Naive thymus-derived CD4-positive, alpha-beta T cell (primary cell): Measurements from ENCODE around the gene DNPH1. TPM values are rescaled to one million over a fixed set of nuclear protein-coding genes. Genes with fewer than 3 reads are reported as not detected.
A peak's percentile ranks its signal among the peaks of the same experiment; 100 is the strongest.

Source experiments
- ATAC-seq: fragments of 150-1000 bp; cut with Tn5 transposase; 2 replicates; pipeline ENCODE4 v1.10.0; 2021; ENCODE audit warnings: mild to moderate bottlenecking, moderate library complexity
- CTCF ChIA-PET: fragments of 350-600 bp; sonication (Branson Sonifier 250); formaldehyde crosslinking; loops from one replicate; lab custom pipeline; 2021; ENCODE audit warnings: antibody characterized with exemption; lab: Charles Lee
- POLR2A ChIA-PET: fragments of 350-600 bp; sonication (Branson Sonifier 250); formaldehyde crosslinking; loops from one replicate; lab custom pipeline; 2021; ENCODE audit warnings: antibody characterized with exemption, inconsistent platforms; lab: Charles Lee
- DNase-seq, 9 donors: peaks; one replicate each; pipeline versions ENCODE4 v3.0.0 to v3.0.0-alpha.2; 2020 to 2022; ENCODE audit warnings: mixed read lengths in 1 of 9
- H3K27ac ChIP-seq: one replicate; pipeline ENCODE4 v1.7.0; 2013; ENCODE audit warnings: mild to moderate bottlenecking, low read depth, low read length, moderate library complexity
- H3K27me3 ChIP-seq, 2 donors: one replicate each; pipeline ENCODE4 v1.7.0; 2013; ENCODE audit warnings: low read length in 2 of 2, mild to moderate bottlenecking in 2 of 2, moderate library complexity in 2 of 2; ENCODE audit not compliant: control insufficient read depth in 2 of 2, insufficient read depth in 2 of 2
- H3K36me3 ChIP-seq, 3 experiments: 1 replicate in 2 of 3; 2 replicates in 1 of 3; pipeline ENCODE4 v1.7.0; 2013; ENCODE audit warnings: low read length in 3 of 3, mild to moderate bottlenecking in 3 of 3, moderate library complexity in 1 of 3; ENCODE audit not compliant: insufficient read depth in 3 of 3, control insufficient read depth in 2 of 3
- H3K4me1 ChIP-seq, 2 donors: one replicate each; pipeline ENCODE4 v1.7.0; 2013; ENCODE audit warnings: low read length in 2 of 2, mild to moderate bottlenecking in 2 of 2, moderate library complexity in 1 of 2; ENCODE audit not compliant: control insufficient read depth in 2 of 2, insufficient read depth in 2 of 2
- H3K4me3 ChIP-seq: 2 replicates; pipeline ENCODE4 v1.7.0; 2013; ENCODE audit warnings: mild to moderate bottlenecking, low read length
- H3K9me3 ChIP-seq, 3 experiments: 1 replicate in 2 of 3; 2 replicates in 1 of 3; pipeline ENCODE4 v1.7.0; 2013; ENCODE audit warnings: low read length in 3 of 3; ENCODE audit not compliant: control insufficient read depth in 2 of 3
- H3K27ac Mint-ChIP-seq, 9 donors: one replicate each; pipeline ENCODE4 v1.8.0; 2020 to 2022; ENCODE audit warnings: mixed read lengths in 9 of 9, mild to moderate bottlenecking in 8 of 9, moderate library complexity in 5 of 9, inconsistent platforms in 2 of 9
- H3K27me3 Mint-ChIP-seq, 5 donors: one replicate each; pipeline ENCODE4 v1.8.0; 2021 to 2022; ENCODE audit warnings: mixed read lengths in 5 of 5, mild to moderate bottlenecking in 1 of 5
- H3K36me3 Mint-ChIP-seq, 5 donors: one replicate each; pipeline ENCODE4 v1.8.0; 2020 to 2022; ENCODE audit warnings: mixed read lengths in 5 of 5, mild to moderate bottlenecking in 3 of 5, inconsistent platforms in 1 of 5
- H3K4me1 Mint-ChIP-seq, 7 donors: one replicate each; pipeline ENCODE4 v1.8.0; 2020 to 2022; ENCODE audit warnings: mixed read lengths in 7 of 7, mild to moderate bottlenecking in 3 of 7, inconsistent platforms in 1 of 7
- H3K4me3 Mint-ChIP-seq, 10 donors: one replicate each; pipeline ENCODE4 v1.8.0; 2020 to 2022; ENCODE audit warnings: mild to moderate bottlenecking in 10 of 10, mixed read lengths in 10 of 10, moderate library complexity in 6 of 10, inconsistent platforms in 2 of 10
- H3K9me3 Mint-ChIP-seq, 11 donors: one replicate each; pipeline ENCODE4 v1.8.0; 2020 to 2022; ENCODE audit warnings: mixed read lengths in 11 of 11, mild to moderate bottlenecking in 4 of 11, inconsistent platforms in 1 of 11, moderate library complexity in 1 of 11
- intact Hi-C, 2 donors: fragments of 100-400 bp; cut with micrococcal nuclease; formaldehyde crosslinking; loops; one replicate each; pipeline ENCODE4 v1.15.1; 2023
- polyA plus RNA-seq, 2 donors: library from polyadenylated mRNA; unstranded; fragments of 300-500 nt; fragmentation: Illumina TruSeq; gene quantifications; one replicate each; pipeline ENCODE4 v1.2.3, GENCODE V29; 2021
- total RNA-seq, 6 experiments: library from RNA in 5 of 6; stranded (reverse) in 5 of 6; gene quantifications; 1 replicate in 5 of 6; 2 replicates in 1 of 6; pipeline ENCODE4 v1.2.3 and lab custom pipeline; 2021 to 2026

DNPH1 gene
- total and polyA plus RNA-seq, 7 experiments from 2014 or later: 25.4 to 141 (median 36.4) TPM

GRCh38 chr6:43185391-43185985 is 43.8 kb downstream of the DNPH1 start:
- Histone ChIP-seq H3K27ac (peak overlapping the region; percentile 87), H3K4me1 (peaks cover 34 to 51% of the 10 kb centered on the region in 2 donors), H3K36me3 (peaks cover 12 to 50% (median 16%) of the 10 kb centered on the region in 3 experiments), H3K27me3 (no peaks in the 10 kb centered on the region), H3K4me3 (no peak overlapping the region), H3K9me3 (no peaks in the 10 kb centered on the region)
- POLR2A ChIA-PET: interaction anchor here (0.6 to 2.5 kb wide), 9 partner anchors 10 to 201 kb away, joined by 3 to 13 read pairs (median 4); partner anchors contain the start of genes PPP2R5D and SRF
- Mint-ChIP-seq H3K9me3 (no peaks in the 10 kb centered on the region), H3K27ac (peak overlapping the region; percentile 62 to 97 (median 75)), H3K4me3 (peak overlapping the region; percentile 52 to 97 (median 80)), H3K36me3 (peaks cover 0 to 34% (median 26%) of the 10 kb centered on the region in 5 donors), H3K27me3 (no peaks in the 10 kb centered on the region), H3K4me1 (peaks cover 48 to 82% (median 72%) of the 10 kb centered on the region in 7 donors)
- intact Hi-C loops: loop anchor here in 1 of 2 donors (2.0 to 5.0 kb wide), 2 partner anchors 15 to 1208 kb away; partner anchors contain the start of gene SRF
- ATAC-seq: peak; percentile 44
- CTCF ChIA-PET: interaction anchor here (1.6 to 1.7 kb wide), 2 partner anchors 27 to 45 kb away, joined by 4 to 5 read pairs; no protein-coding TSS in a partner anchor
- DNase-seq: peak in 7 of 9 donors; percentile 48 to 73 (median 68)

GRCh38 chr6:43184268-43184985 is 44.9 kb downstream of the DNPH1 start:
- Histone ChIP-seq H3K4me3 (no peak overlapping the region), H3K9me3 (no peaks in the 10 kb centered on the region), H3K36me3 (peaks cover 12 to 47% (median 16%) of the 10 kb centered on the region in 3 experiments), H3K4me1 (peaks cover 34 to 51% of the 10 kb centered on the region in 2 donors), H3K27ac (peak overlapping the region; percentile 87), H3K27me3 (no peaks in the 10 kb centered on the region)
- intact Hi-C loops: loop anchor here in 1 of 2 donors (2.0 kb wide), 1 partner anchor 14 kb away; the partner anchor contains the start of gene SRF
- no peak for ATAC-seq
- Mint-ChIP-seq H3K4me1 (peaks cover 43 to 76% (median 65%) of the 10 kb centered on the region in 7 donors), H3K27me3 (no peaks in the 10 kb centered on the region), H3K27ac (peak overlapping the region; percentile 19 to 97 (median 85)), H3K4me3 (peak overlapping the region; percentile 26 to 97 (median 82)), H3K9me3 (no peaks in the 10 kb centered on the region), H3K36me3 (peaks cover 0 to 29% (median 26%) of the 10 kb centered on the region in 5 donors)
- POLR2A ChIA-PET: interaction anchor here (0.8 to 2.5 kb wide), 6 partner anchors 10 to 200 kb away, joined by 4 to 13 read pairs (median 4); partner anchors contain the start of genes PPP2R5D and SRF
- DNase-seq: no peak
- CTCF ChIA-PET: interaction anchor here (1.7 kb wide), 1 partner anchor 46 kb away, joined by 4 read pairs; no protein-coding TSS in a partner anchor

GRCh38 chr6:43183441-43183840 is 45.8 kb downstream of the DNPH1 start:
- Mint-ChIP-seq H3K27me3 (no peaks in the 10 kb centered on the region), H3K4me1 (peaks cover 43 to 72% (median 61%) of the 10 kb centered on the region in 7 donors), H3K27ac (peak overlapping the region; percentile 86 to 97 (median 94)), H3K9me3 (no peaks in the 10 kb centered on the region), H3K4me3 (peak overlapping the region; percentile 88 to 99 (median 93)), H3K36me3 (peaks cover 0 to 29% (median 27%) of the 10 kb centered on the region in 5 donors)
- peaks cover 12 to 53% (median 21%) of the 10 kb centered on the region in 3 experiments for H3K36me3 ChIP-seq
- POLR2A ChIA-PET: interaction anchor here (1.9 kb wide), 3 partner anchors 11 to 199 kb away, joined by 4 to 21 read pairs (median 5); partner anchors contain the start of genes PPP2R5D and SRF
- H3K27ac ChIP-seq: peak overlapping the region; percentile 87
- CTCF ChIA-PET: no interaction called here
- ATAC-seq (no peak), DNase-seq (no peak)
- H3K4me3 ChIP-seq: no peak overlapping the region
- H3K27me3 ChIP-seq: no peaks in the 10 kb centered on the region
- intact Hi-C loops: loop anchor here in 1 of 2 donors (2.0 kb wide), 1 partner anchor 41 kb away; no protein-coding TSS in a partner anchor
- peaks cover 34 to 51% of the 10 kb centered on the region in 2 donors for H3K4me1 ChIP-seq
- H3K9me3 ChIP-seq: no peaks in the 10 kb centered on the region

- no peaks in the 10 kb centered on the region for H3K9me3 ChIP-seq
- H3K4me3 ChIP-seq: peak within 1 kb of the TSS; percentile 81
- ATAC-seq (peak; percentile 98), DNase-seq (peak; percentile 71 to 88 (median 75))
- ChIA-PET CTCF (interaction anchor here (0.6 to 0.9 kb wide), 4 partner anchors 9 to 335 kb away, joined by 3 read pairs; no protein-coding TSS in a partner anchor), POLR2A (interaction anchor here (0.6 to 1.9 kb wide), 7 partner anchors 10 to 292 kb away, joined by 3 to 21 read pairs (median 5); partner anchors contain the start of genes PPP2R5D and SRF)
- peaks cover 0 to 30% (median 26%) of the 10 kb centered on the region in 5 donors for H3K36me3 Mint-ChIP-seq
- peaks cover 43 to 60% (median 57%) of the 10 kb centered on the region in 7 donors for H3K4me1 Mint-ChIP-seq
- H3K4me3 Mint-ChIP-seq: peak within 1 kb of the TSS; percentile 88 to 99 (median 93)
- intact Hi-C loops: loop anchor here (1.0 to 2.0 kb wide), 4 partner anchors 8 to 245 kb away; partner anchors contain the start of gene ABCC10 (in 1 of the 2)
- peak within 1 kb of the TSS; percentile 87 for H3K27ac ChIP-seq
- H3K4me1 ChIP-seq: peaks cover 34 to 51% of the 10 kb centered on the region in 2 donors
- H3K36me3 ChIP-seq: peaks cover 5 to 52% (median 16%) of the 10 kb centered on the region in 3 experiments
- H3K27me3 ChIP-seq: no peaks in the 10 kb centered on the region
- no peaks in the 10 kb centered on the region for H3K9me3 Mint-ChIP-seq
- peak within 1 kb of the TSS; percentile 86 to 97 (median 94) for H3K27ac Mint-ChIP-seq
- no peaks in the 10 kb centered on the region for H3K27me3 Mint-ChIP-seq
These were observed 47.1 kb downstream of the DNPH1 start, which contains the start of gene CUL9 for GRCh38 chr6:43181942-43182860. Gene CUL9 (plus strand): TSS chr6:43182196. CDS start chr6:43184311, 2,115 bp downstream.

- DNase-seq: no peak
- peaks cover 0 to 30% (median 25%) of the 10 kb centered on the region in 5 donors for H3K36me3 Mint-ChIP-seq
- intact Hi-C loops: no loop called here
These were observed 47.7 kb downstream of the DNPH1 start for GRCh38 chr6:43181621-43181941.

More at GRCh38 chr6:43181621-43181941, 47.7 kb downstream of the DNPH1 start:
- POLR2A ChIA-PET: interaction anchor here (1.2 to 1.9 kb wide), 4 partner anchors 9 to 197 kb away, joined by 5 to 21 read pairs (median 7); partner anchors contain the start of genes PPP2R5D and SRF
- H3K27ac Mint-ChIP-seq: peak overlapping the region; percentile 81 to 97 (median 94)
- Histone ChIP-seq H3K9me3 (no peaks in the 10 kb centered on the region), H3K27ac (peak overlapping the region; percentile 87), H3K4me1 (peaks cover 34 to 46% of the 10 kb centered on the region in 2 donors), H3K27me3 (no peaks in the 10 kb centered on the region), H3K36me3 (peaks cover 8 to 52% (median 15%) of the 10 kb centered on the region in 3 experiments), H3K4me3 (peak overlapping the region; percentile 81)
- no peaks in the 10 kb centered on the region for H3K9me3 Mint-ChIP-seq
- H3K27me3 Mint-ChIP-seq: no peaks in the 10 kb centered on the region
- CTCF ChIA-PET: interaction anchor here (0.8 kb wide), 1 partner anchor 24 kb away, joined by 3 read pairs; no protein-coding TSS in a partner anchor
- no peak for ATAC-seq
- H3K4me3 Mint-ChIP-seq: peak overlapping the region; percentile 88 to 99 (median 93)
- H3K4me1 Mint-ChIP-seq: peaks cover 41 to 55% (median 53%) of the 10 kb centered on the region in 7 donors
